HG02852 (cell line): Measurements from ENCODE around the gene VAMP4.
A peak's percentile ranks its signal among the peaks of the same experiment; 100 is the strongest.
"Not testable (repeated sequence)": the region's sequence is repeated elsewhere in the genome, so short reads cannot be mapped to it uniquely, and the experiment has no call there.

ENCODE experiments used
- ATAC-seq: cut with Tn5 transposase; IDR thresholded peaks from one replicate; pipeline ENCODE4 v1.9.1; 2021; ENCODE audit warnings: mild to moderate bottlenecking, moderate library complexity; ENCODE audit not compliant: unreplicated experiment

The VAMP4 gene

GRCh38 chr1:171702598-171702997 lies 39.3 kb downstream of the VAMP4 start:
- no peak for ATAC-seq

GRCh38 chr1:171699531-171699930 lies 42.3 kb downstream of the VAMP4 start:
- no peak for ATAC-seq

GRCh38 chr1:171695772-171696171 lies 46.1 kb downstream of the VAMP4 start:
- ATAC-seq: not testable (repeated sequence)

GRCh38 chr1:171693541-171693940 lies 48.3 kb downstream of the VAMP4 start:
- ATAC-seq: not testable (repeated sequence)

- no peak for ATAC-seq
These were observed 58.0 kb downstream of the VAMP4 start for GRCh38 chr1:171683870-171684269.

GRCh38 chr1:171680339-171680738 lies 61.5 kb downstream of the VAMP4 start:
- ATAC-seq: no peak

GRCh38 chr1:171676823-171677222 lies 65.0 kb downstream of the VAMP4 start:
- no peak for ATAC-seq

- no peak for ATAC-seq
These were observed 67.1 kb downstream of the VAMP4 start for GRCh38 chr1:171674431-171675405.

GRCh38 chr1:171670739-171671138 lies 71.1 kb downstream of the VAMP4 start:
- no peak for ATAC-seq

GRCh38 chr1:171668372-171668771 lies 73.5 kb downstream of the VAMP4 start:
- ATAC-seq: no peak

- no peak for ATAC-seq
These were observed 75.6 kb downstream of the VAMP4 start for GRCh38 chr1:171666114-171666769.

- ATAC-seq: no peak
These were observed 76.9 kb downstream of the VAMP4 start for GRCh38 chr1:171664976-171665375.

- no peak for ATAC-seq
These were observed 77.8 kb downstream of the VAMP4 start for GRCh38 chr1:171663854-171664575.

GRCh38 chr1:171663036-171663853 lies 78.6 kb downstream of the VAMP4 start:
- ATAC-seq: no peak

GRCh38 chr1:171661076-171661650 lies 80.7 kb downstream of the VAMP4 start:
- no peak for ATAC-seq

GRCh38 chr1:171656206-171656605 lies 85.7 kb downstream of the VAMP4 start:
- not testable (repeated sequence) for ATAC-seq

- no peak for ATAC-seq
These were observed 86.1 kb downstream of the VAMP4 start for GRCh38 chr1:171655746-171656116.

- peak; percentile 68 for ATAC-seq
These were observed 86.7 kb downstream of the VAMP4 start for GRCh38 chr1:171654942-171655745.

- no peak for ATAC-seq
These were observed 87.5 kb downstream of the VAMP4 start for GRCh38 chr1:171654201-171654941.
